DMS 273 (cell line): Measurements from ENCODE around the gene SLC25A22.

Experiments
- DNase-seq: peaks from one replicate; lab custom pipeline; 2025; ENCODE audit not compliant: unreplicated experiment; lab: John Stamatoyannopoulos, UW

SLC25A22 gene

GRCh38 chr11:791658-792534 lies 6.2 kb downstream of the SLC25A22 start:
- DNase-seq, result no peak

DNA sequence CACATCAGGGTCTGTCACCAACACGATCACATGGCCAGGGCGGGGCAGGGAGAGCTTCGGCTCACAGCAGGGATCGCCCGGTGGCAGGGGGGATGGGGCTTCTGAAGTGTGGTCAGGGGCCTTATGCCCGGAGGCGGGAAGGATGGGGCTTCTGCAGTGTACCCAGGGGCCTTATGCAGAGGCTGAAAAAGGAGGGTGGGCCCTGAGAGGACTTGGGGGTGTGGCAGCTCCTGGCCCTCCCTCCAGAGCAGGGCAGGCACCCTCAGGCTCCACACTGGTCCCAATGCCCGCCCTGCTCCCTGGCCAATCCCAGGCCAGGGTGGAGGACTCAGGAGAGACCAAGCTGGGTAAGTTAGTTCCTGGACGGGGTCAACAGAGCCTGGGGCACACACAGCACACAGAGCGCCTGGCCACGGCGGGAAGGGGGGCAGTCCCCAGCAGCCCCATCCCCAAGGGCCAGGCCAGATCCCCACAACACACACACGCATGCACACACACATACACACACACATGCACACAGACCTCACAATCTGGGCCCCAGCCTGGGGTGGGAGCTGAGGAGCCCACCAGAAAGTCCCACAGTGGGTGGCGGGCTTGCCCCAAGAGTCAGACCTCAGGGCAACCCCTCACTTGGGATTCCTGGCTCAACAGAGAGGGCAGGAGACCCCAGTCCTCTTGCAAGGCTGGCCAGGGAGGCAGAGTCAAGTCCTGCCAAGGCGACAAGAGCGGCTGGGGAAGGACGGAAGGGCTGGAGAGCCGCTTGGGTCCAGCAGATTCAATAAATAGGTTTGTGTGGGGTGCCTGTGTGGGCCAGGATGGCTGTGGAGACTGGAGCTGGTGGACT lies 7.1 kb downstream of the SLC25A22 start:
- peak; percentile 79 for DNase-seq

GRCh38 chr11:789943-790342 lies 8.1 kb downstream of the SLC25A22 start, which contains the start of gene CEND1:
Gene CEND1, minus strand, starts transcription at chr11:790090. Its CDS starts 1,514 bp downstream, at chr11:788576.
- DNase-seq, result peak; percentile 81

- DNase-seq, result no peak
Measured at GRCh38 chr11:788953-789940, 8.8 kb downstream of the SLC25A22 start.

DNA sequence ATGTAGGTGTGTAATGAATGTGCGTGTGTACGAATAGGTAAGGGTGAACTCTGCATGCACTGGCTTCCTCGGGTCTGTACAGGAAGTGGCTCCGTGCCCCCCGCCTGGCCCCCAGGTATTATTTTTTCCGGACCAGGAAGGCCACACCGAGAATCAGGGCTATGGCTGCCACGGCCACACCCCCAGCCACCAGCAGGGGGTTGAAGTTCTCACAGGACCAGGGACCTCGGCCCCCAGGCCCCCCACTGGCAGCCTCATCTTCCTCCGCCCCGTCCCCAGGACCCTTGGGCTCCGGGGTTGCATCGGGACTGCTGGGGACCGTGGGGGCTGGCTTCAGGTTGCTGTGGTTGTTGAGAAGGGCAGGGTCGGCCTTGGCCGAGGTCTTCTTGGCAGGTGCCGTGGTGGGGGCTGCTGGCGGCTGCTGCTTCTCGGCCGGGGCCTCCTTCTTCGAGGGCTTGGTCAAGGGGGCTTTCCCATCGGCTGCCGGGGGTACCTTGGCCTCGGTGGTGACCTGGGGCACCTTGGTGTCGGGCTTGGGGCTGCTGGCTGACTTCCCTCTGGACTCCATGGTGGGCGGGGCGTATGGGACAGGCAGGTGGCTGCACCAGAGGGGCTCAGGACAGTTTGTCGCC lies 10.0 kb downstream of the SLC25A22 start:
- DNase-seq, result no peak

GRCh38 chr11:787084-787675 lies 10.9 kb downstream of the SLC25A22 start:
- no peak for DNase-seq

- peak; percentile 73 for DNase-seq
Measured at GRCh38 chr11:786235-787083, 11.6 kb downstream of the SLC25A22 start.

GRCh38 chr11:783581-784015 lies 14.5 kb downstream of the SLC25A22 start:
- peak; percentile 97 for DNase-seq

DNA sequence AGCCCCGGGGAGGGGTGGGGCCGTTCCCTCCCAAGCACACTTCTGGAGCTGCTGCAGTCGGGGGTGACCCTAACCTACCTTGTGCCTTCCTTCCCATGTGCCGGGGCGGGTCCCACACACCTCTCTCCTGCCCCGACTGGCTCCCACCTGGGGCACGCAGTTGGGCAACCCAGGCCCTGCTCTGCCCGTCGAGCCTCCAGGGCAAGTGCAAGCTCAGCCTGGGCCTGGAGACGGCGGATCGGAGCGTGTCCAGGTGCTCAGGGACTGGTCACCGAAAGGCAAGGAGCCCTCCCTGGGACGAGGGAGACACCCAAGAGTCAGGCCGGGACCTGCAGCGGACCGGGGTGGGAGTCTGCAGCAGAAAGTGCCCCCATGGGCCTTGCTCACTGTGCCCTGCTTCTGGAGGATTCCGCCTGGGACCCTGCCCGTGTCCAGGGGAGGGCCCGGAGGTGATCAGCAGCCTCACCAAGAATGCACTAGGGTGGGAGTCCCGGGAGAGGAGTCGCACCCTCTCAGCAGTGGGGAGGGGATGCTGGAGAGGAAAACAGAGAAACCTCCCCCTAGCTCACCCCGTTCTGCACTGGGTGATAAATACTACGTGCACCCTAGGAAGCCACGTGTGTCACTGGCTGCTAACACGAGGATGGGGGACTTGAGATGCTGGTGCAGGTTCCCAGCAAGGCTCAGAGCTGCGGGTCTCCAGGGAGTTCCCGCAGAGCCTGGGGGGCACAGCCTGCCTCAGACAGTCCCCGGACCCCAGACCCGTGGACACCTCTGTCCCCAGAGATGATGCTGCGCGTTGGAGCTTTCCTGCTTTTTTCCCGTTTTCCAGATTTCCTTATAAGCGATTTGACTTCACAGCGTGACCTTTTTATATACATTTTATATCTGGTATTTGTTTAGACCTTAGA lies 15.6 kb downstream of the SLC25A22 start:
- no peak for DNase-seq

DNA sequence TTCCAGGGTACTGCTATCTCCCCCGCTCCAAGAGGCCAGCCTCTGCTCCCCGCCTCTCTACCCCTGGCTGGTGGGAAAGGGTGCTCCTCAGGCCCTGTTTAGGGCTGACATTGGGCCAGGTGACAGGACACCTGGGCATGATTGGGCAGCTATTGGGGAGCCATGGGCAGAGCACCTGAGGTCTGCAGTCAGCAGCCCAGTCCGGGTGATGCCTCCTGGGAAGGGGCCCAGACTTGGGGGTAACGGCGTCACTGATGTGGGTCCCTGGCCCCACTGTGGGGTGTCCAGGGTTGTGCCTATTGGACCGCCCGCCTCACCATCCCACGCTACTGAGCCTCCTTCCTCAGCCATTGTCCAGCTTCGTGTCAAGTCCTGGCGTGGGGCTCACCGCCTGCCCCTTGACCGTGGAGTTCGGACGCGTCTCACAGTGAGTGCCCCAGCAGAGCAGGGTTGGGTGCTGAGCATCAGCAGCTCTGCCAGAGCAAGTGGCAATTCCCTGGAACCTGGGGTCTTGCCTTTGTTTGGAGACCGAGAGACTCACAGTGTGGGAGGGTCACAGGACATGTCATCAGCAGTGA lies 18.0 kb downstream of the SLC25A22 start:
- DNase-seq, result no peak

- DNase-seq, result no peak
Measured at GRCh38 chr11:778976-779954, 18.8 kb downstream of the SLC25A22 start.

DNA sequence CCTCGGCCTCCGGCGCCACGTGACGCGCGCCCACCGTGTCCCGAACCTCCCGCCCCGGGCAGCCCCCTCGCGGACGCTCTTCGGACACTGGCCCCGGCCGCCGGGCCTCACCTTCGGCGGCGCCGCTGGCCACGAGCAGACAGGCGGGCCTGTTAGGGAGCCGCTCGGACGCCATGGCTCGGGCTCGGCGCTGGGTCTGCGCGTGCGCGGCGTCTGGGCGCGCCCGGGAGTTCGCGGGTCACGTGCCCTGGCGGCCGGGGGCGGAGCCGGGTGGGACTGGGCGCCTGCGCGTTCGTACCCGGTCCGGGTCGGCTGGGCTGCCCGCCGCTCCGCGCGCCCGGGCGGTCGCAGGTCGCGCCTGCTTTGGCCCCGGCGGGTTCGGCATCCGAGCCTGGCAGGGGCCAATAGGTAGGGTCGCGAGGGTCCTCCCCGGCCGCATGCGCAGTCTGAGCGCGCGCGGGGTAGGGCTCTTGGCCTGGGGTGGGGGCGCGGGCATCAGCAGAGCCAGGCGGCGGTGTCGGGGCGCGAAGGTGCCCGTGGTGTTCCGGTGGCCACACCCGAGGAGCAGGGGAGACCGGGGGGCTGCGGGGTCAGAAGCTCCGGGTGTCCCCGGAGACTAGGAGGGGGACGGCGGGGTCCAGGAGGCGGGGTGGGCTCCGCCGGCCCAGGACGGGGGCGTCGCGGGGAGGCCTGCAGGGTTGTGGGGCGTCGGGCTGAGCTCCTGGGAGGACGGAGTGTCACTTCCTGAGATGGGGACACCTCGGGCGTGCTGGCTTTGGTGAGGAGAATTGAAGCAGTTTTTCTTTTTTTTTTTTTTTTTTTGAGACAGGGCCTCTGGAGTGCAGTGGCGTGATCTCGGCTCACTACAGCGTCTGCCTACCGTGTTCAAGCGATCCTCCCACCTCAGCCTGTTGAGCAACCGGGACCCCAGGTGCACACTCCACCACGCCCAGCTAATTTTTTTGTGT lies 20.5 kb downstream of the SLC25A22 start, which contains the start of gene GATD1:
GATD1 (minus strand) TSS at position 200 of the 968 bp plus-strand sequence; CDS start at position 175, 25 bp downstream.
- DNase-seq, result peak; percentile 93

GRCh38 chr11:776561-777287 lies 21.4 kb downstream of the SLC25A22 start:
- peak; percentile 68 for DNase-seq

DNA sequence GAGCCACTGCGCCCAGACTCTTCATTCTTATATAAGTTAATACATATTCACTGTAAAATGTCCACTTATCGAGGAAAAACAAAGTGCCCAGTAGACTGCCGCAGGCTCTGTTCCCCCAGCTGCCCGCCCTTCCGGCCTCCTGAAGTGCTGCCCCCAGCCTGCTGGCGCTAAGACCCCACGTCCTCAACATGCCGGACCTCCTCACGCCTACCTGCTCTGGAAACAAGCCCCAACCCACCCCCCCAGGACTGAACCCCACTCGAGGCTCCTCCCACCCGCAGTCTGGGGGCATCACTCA lies 21.9 kb downstream of the SLC25A22 start:
- DNase-seq, result no peak
